Lower leg skin (tissue), 3 donors: ENCODE measurements around the gene SORCS2.

Source experiments
- CTCF ChIP-seq, 3 donors: fragments of 450-650 bp; IDR thresholded peaks; one replicate each; pipeline ENCODE4 v1.5.1; 2016; ENCODE audit warnings: antibody characterized with exemption in 3 of 3, mild to moderate bottlenecking in 3 of 3, moderate library complexity in 2 of 3
- POLR2A ChIP-seq, 2 donors: fragments of 450-650 bp; IDR thresholded peaks; one replicate each; pipeline ENCODE4 v1.6.1; 2016 to 2017; ENCODE audit warnings: antibody characterized with exemption in 2 of 2, mild to moderate bottlenecking in 1 of 2, moderate library complexity in 1 of 2

DNA sequence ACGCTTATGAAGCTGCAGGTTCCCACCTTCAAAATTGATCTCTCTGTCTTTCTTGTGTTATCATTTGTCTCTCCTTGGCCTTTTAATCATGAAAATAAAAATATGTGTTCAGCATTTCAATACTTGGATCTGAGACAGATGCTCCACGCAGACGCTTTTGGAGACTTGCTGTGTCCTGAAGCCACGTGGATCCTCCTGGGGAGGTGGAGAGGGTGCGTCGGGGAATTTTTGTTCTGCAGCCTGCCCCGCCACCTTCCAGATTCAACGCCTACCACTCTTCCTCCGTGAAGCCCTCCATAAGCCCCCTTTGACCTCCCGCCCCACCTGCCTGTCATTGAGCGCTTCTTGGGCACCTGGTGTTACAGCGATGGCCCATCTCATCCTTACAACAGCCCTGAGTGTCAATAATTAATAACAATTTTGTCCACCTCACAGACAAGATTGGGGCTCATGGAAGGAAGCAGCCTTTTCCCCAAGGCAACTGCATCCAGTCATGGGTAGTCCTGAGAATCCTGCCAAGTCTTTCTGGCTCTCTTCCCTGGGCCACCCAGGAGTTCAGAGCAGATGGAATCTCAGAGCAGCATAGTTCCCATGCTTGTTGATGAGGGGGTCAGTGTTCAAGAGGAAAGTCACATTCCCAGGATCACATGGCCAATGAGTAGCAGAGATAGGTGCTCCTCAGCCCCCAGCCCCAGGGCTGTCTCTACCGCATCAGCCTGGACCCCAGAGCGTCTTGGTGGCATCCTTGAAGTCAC, 415.0 kb downstream of the SORCS2 start:
- no peak for TF ChIP-seq POLR2A (IDR thresholded peaks at IDR 0.05)
- TF ChIP-seq CTCF (IDR thresholded peaks at IDR 0.05): no peak
